Measurements from ENCODE around the gene POLR3G.

GRCh38 chr5:90479611-90480385 lies 5.1 kb downstream of the POLR3G start:
- TF ChIP-seq CTCF (IDR thresholded peaks at IDR 0.05) (no peak), POLR2A (IDR thresholded peaks at IDR 0.05) (no peak)
